ENCODE data around the gene ARRDC1.

Gene ARRDC1

DNA sequence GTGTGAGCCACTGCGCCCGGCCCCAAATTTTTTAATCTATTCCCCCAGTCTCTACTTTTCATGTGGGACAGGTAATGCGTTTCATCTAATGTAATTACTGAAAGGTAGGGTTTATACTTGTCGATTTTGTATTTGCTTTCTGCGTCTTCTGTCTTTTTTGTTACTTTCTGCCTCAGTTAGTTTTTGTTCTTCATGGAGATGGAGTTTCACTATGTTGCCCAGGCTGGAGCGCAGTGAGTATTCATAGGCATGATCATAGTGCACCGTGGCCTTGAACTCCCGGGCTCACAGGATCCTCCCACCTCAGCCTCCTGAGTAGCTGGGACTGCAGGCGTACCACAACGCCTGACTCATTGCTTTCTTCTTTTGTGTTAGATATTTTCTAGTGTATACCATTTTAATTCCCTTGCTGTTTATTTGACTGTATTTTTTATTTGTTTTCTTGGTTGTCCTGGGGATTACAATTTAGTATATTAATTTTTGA is 36.7 kb downstream of the ARRDC1 start:
- DNase-seq (ENCODE audit: low spot score), result no peak
- no peak overlapping the region for H3K27ac ChIP-seq

GRCh38 chr9:137642892-137643291 is 37.4 kb downstream of the ARRDC1 start:
- Histone ChIP-seq H3K4me3 (no peak overlapping the region), H3K27ac (no peak overlapping the region)
- TF ChIP-seq, protein P1, sequence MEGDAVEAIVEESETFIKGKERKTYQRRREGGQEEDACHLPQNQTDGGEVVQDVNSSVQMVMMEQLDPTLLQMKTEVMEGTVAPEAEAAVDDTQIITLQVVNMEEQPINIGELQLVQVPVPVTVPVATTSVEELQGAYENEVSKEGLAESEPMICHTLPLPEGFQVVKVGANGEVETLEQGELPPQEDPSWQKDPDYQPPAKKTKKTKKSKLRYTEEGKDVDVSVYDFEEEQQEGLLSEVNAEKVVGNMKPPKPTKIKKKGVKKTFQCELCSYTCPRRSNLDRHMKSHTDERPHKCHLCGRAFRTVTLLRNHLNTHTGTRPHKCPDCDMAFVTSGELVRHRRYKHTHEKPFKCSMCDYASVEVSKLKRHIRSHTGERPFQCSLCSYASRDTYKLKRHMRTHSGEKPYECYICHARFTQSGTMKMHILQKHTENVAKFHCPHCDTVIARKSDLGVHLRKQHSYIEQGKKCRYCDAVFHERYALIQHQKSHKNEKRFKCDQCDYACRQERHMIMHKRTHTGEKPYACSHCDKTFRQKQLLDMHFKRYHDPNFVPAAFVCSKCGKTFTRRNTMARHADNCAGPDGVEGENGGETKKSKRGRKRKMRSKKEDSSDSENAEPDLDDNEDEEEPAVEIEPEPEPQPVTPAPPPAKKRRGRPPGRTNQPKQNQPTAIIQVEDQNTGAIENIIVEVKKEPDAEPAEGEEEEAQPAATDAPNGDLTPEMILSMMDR (IDR thresholded peaks at IDR 0.05), result no peak
- no peak for DNase-seq (ENCODE audit: low spot score)

More for the DNA sequence above, 36.7 kb downstream of the ARRDC1 start:
- TF ChIP-seq, protein P1 (IDR thresholded peaks at IDR 0.05), result no peak
- H3K4me3 ChIP-seq, result no peak overlapping the region

DNA sequence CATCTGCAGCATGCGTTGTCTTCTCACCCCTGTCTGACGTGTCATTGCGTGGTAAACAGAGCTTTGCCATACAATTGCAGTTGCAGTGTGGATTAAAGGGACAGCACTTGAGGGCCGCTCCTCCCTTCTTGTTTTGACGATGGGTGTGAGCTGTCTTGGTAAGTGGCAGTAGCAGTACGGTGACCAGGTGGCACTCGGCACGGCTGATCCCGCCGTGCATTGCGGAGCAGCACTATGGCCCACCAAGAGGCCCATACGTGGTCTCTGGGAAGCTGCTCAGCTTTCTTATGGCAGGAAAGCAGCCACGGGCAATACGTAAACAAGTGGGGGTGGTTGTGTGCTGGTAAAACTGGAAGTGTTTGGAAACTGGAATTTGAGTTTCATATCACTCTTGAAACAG is 38.4 kb downstream of the ARRDC1 start:
- DNase-seq (ENCODE audit: low spot score), result no peak
- Histone ChIP-seq H3K4me3 (no peak overlapping the region), H3K27ac (no peak overlapping the region)
- TF ChIP-seq, protein P1 (IDR thresholded peaks at IDR 0.05), result no peak

- DNase-seq (ENCODE audit: low spot score), result no peak
Measured at GRCh38 chr9:137645211-137645610, 39.7 kb downstream of the ARRDC1 start.

DNA sequence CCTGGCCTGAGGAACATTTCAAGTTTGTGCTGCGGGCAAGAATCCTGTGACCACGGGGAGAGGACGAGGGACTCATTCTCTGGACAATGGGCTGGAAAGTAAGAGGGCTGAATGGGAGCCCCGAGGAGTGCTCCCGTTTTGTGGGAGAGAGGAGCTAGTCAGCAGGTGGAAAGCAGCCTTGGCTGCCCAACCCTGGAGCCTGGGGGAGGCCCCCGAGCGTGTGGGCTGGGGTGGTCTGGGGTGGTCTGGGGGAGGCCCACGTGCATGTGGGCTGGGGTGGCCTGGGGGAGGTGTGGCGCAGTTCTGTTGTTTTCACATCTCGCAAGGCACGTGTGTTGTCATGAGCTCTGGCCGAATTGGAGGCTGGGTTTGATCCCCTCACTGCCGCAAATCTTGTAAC is 40.9 kb downstream of the ARRDC1 start:
- TF ChIP-seq, protein P1 (IDR thresholded peaks at IDR 0.05), result no peak
- H3K4me3 ChIP-seq, result no peak overlapping the region
- no peak for DNase-seq (ENCODE audit: low spot score)
- H3K27ac ChIP-seq, result no peak overlapping the region

More at GRCh38 chr9:137645211-137645610, 39.7 kb downstream of the ARRDC1 start:
- no peak overlapping the region for H3K4me3 ChIP-seq
- H3K27ac ChIP-seq, result no peak overlapping the region
- TF ChIP-seq, protein P1 (IDR thresholded peaks at IDR 0.05), result no peak

DNA sequence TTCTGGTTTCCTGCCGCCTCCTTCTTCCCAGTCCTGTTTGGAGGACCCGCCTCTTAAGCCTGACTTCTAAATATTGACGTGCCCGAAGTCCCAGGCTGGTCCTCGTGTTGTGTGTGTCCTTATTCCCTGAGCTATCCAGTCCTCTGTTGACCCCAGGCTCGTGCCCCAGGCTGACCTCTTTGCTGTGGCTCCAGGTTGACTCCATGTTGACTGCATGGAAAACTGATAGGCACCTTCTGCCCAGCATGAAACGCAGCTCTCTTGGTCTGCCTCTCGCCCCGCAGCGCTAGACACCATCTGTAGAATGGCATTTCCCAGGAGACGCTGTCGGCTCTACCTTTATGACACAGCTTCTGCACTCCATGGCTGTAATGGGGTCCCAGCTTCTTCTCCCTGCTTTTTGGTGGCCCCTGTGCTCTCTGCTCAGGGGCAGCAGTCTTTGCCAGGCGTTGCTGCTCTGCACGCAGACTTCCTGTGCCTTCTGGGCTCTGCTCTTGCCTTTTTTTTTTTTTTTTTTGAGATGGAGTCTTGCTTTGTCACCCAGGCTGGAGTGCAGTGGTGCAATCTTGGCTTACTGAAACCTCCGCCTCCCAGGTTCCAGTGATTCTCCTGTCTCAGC is 41.7 kb downstream of the ARRDC1 start:
- H3K27ac ChIP-seq, result no peak overlapping the region
- no peak for DNase-seq (ENCODE audit: low spot score)
- H3K4me3 ChIP-seq, result no peak overlapping the region
- TF ChIP-seq, protein P1 (IDR thresholded peaks at IDR 0.05), result no peak

- TF ChIP-seq, protein P1 (IDR thresholded peaks at IDR 0.05), result no peak
- no peak for DNase-seq (ENCODE audit: low spot score)
- no peak overlapping the region for H3K4me3 ChIP-seq
- H3K27ac ChIP-seq, result no peak overlapping the region
Measured at GRCh38 chr9:137648396-137648795, 42.9 kb downstream of the ARRDC1 start.

Data from coronary artery (tissue), 2 donors.